IPS-18c (cell line): ENCODE data around the gene GNG7.
"Not testable (repeated sequence)": the region's sequence is repeated elsewhere in the genome, so short reads cannot be mapped to it uniquely, and the experiment has no call there.

ENCODE experiments used
- H3K4me3 ChIP-seq: 2 replicates; pipeline ENCODE4 v1.7.0; 2013; ENCODE audit warnings: low read depth, mild to moderate bottlenecking, low read length, moderate library complexity; ENCODE audit not compliant: insufficient read depth
- H3K9me3 ChIP-seq: one replicate; pipeline ENCODE4 v1.6.1; 2013; ENCODE audit warnings: mild to moderate bottlenecking, low read length, moderate library complexity; ENCODE audit not compliant: control insufficient read depth, insufficient read depth

GNG7 gene

GRCh38 chr19:2517881-2518601 lies 184.5 kb downstream of the GNG7 start:
- Histone ChIP-seq H3K9me3 (no peaks in the 10 kb centered on the region), H3K4me3 (no peak overlapping the region)

GRCh38 chr19:2516727-2517126 lies 185.8 kb downstream of the GNG7 start:
- Histone ChIP-seq H3K9me3 (no peaks in the 10 kb centered on the region), H3K4me3 (no peak overlapping the region)

- Histone ChIP-seq H3K9me3 (no peaks in the 10 kb centered on the region), H3K4me3 (no peak overlapping the region)
These were observed 187.4 kb downstream of the GNG7 start for GRCh38 chr19:2514981-2515518.

DNA sequence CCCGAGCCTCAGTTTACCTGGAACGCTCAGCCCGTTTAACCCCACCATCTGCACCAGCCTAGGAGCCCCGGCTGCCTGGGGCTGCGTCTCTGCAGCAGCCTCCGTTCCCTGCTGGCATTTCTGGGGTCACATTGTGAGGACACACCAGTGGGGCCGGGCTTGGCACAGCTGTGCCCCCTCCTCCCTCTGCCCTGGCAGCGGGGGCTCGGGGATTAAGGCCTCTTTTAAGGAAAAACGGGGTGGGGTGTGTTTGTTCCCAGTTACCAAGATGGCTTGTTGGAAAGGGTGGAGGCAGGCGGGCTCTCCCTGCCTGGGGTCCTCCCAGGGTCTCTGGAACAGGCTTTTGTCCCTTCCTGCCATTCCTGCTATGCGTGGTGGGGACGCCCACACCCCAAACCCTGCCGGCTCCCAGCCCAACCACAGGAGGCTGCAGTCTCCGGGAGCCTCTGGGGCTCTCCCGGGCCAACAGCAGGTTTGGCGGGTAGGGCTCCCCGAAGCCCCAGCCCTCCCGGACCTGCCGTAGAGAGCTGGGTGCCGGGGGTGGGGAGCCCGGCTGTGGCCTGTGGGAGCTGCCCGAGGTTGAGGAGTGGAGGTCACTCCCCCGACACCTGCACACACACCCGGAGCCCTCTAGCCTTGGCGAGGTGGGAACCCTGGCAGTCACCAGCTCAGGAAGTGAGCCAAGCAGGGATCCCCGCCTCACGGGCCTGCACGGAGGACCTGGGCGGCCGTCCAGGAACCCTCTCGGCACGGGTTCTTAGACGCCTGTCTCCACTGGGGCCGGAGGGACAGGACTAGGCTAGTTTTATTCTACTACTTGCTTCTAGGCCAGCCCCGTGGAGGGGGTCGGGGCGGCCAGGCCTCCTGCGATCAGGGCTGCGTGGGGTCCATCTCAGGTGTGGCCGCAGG lies 189.7 kb downstream of the GNG7 start:
- Histone ChIP-seq H3K4me3 (no peak overlapping the region), H3K9me3 (no peaks in the 10 kb centered on the region)

- no peak overlapping the region for H3K4me3 ChIP-seq
- H3K9me3 ChIP-seq = no peaks in the 10 kb centered on the region
These were observed 190.5 kb downstream of the GNG7 start for GRCh38 chr19:2511991-2512390.

DNA sequence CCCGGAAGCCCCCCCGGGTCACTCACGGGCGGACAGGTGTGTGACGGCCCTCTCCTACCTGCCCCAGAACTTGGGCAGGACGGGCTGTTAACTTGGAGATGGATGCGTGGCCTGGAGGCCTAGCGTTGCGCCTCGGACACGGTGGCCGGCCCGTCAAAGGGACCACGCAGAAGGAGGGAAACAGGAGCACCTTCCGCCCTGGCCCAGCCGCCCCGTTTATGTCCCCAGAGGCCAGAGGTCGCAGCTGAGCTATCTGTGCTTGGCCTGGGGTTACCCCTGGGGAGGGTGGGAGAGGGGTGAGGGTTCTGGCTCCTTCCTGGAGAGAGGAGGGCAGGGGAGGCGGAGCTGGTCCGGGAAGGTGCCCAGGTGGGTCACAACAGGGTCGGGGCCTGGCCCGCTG lies 190.9 kb downstream of the GNG7 start:
- H3K4me3 ChIP-seq = no peak overlapping the region
- H3K9me3 ChIP-seq = no peaks in the 10 kb centered on the region

GRCh38 chr19:2509096-2509495 lies 193.4 kb downstream of the GNG7 start:
- Histone ChIP-seq H3K9me3 (no peaks in the 10 kb centered on the region), H3K4me3 (no peak overlapping the region)

- no peak overlapping the region for H3K4me3 ChIP-seq
- H3K9me3 ChIP-seq = no peaks in the 10 kb centered on the region
These were observed 195.4 kb downstream of the GNG7 start for GRCh38 chr19:2507109-2507508.

GRCh38 chr19:2506656-2507055 lies 195.8 kb downstream of the GNG7 start:
- H3K9me3 ChIP-seq, H3K4me3 ChIP-seq: not testable (repeated sequence)

GRCh38 chr19:2503521-2504109 lies 198.9 kb downstream of the GNG7 start:
- no peak overlapping the region for H3K4me3 ChIP-seq
- H3K9me3 ChIP-seq = no peaks in the 10 kb centered on the region

DNA sequence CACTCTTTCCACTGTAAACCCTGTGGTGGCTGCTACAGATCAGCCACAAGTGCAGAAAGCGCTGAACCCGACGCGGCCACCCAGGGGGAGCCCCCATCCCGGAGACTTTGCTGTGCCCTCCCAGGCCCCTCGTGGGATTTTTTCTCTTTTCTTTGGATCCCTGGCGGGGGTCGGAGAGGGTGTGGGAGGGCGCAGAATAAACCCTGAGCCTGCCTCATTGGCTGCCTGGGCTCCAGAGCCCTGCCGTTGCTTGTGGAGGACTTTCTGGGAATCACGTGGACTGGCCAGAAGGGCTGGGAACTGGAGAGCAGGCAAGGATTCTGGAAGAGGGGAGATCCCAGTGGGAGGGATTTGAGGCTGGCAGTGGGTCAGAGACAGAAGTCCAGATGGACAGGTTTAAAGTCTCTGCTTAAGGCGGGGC lies 201.6 kb downstream of the GNG7 start:
- no peaks in the 10 kb centered on the region for H3K9me3 ChIP-seq
- no peak overlapping the region for H3K4me3 ChIP-seq

GRCh38 chr19:2500156-2500555 lies 202.3 kb downstream of the GNG7 start:
- Histone ChIP-seq H3K4me3 (no peak overlapping the region), H3K9me3 (no peaks in the 10 kb centered on the region)

GRCh38 chr19:2497186-2497585 lies 205.3 kb downstream of the GNG7 start:
- H3K9me3 ChIP-seq = no peaks in the 10 kb centered on the region
- H3K4me3 ChIP-seq = no peak overlapping the region

GRCh38 chr19:2495651-2496316 lies 206.7 kb downstream of the GNG7 start:
- Histone ChIP-seq H3K4me3 (peak overlapping the region; percentile 50), H3K9me3 (no peaks in the 10 kb centered on the region)

GRCh38 chr19:2495130-2495641 lies 207.3 kb downstream of the GNG7 start:
- peak overlapping the region; percentile 50 for H3K4me3 ChIP-seq
- no peaks in the 10 kb centered on the region for H3K9me3 ChIP-seq

- peak overlapping the region; percentile 50 for H3K4me3 ChIP-seq
These were observed 207.9 kb downstream of the GNG7 start for GRCh38 chr19:2494447-2495129.

More at GRCh38 chr19:2494447-2495129, 207.9 kb downstream of the GNG7 start:
- no peaks in the 10 kb centered on the region for H3K9me3 ChIP-seq
